HepG2 (cell line): Measurements from ENCODE around the gene HLA-DPB1. TPM values are rescaled to one million over a fixed set of nuclear protein-coding genes. Genes with fewer than 3 reads are reported as not detected.

Experiments
- ATAC-seq: fragments of 200-7000 bp; cut with Tn5 transposase; 3 replicates; pipeline ENCODE4 v1.9.1; 2020; ENCODE audit warnings: mild to moderate bottlenecking, moderate library complexity
- BruUV-seq: library from RNA; stranded (reverse); fragments of 400-500 nt; replicated peaks from 2 replicates; lab custom pipeline; 2021; lab: Mats Ljungman, UMichigan
- CTCF ChIA-PET: fragments of 300-600 bp; formaldehyde crosslinking; extraction: SDS; loops from one replicate; lab custom pipeline; 2021; ENCODE audit warnings: low total read pairs, inconsistent platforms, low intra/inter-chr PET ratio; lab: Yijun Ruan, JAX
- POLR2A ChIA-PET: fragments of 350-600 bp; sonication (Branson Sonifier 250); formaldehyde crosslinking; loops from one replicate; lab custom pipeline; 2020; ENCODE audit warnings: antibody characterized with exemption, inconsistent platforms; lab: Yijun Ruan, JAX
- DNase-seq: peaks from one replicate; pipeline ENCODE4 v3.0.0-alpha.2; 2015; ENCODE audit warnings: low spot score
- FAIRE-seq: peaks from 3 replicates; lab custom pipeline; 2011; peaks lifted over from hg19 to GRCh38; lab: Jason Lieb, UNC
- H2AFZ ChIP-seq: one replicate; pipeline ENCODE4 v1.6.1; 2011; ENCODE audit warnings: low read length, inconsistent platforms
- H3K27ac ChIP-seq: fragments of 300-600 bp; 3 replicates; pipeline ENCODE4 v1.8.0; 2011; ENCODE audit warnings: mixed run types, mild to moderate bottlenecking, mixed read lengths, low read length, inconsistent platforms; ENCODE audit not compliant: insufficient read depth; ENCODE audit errors: extremely low read length
- H3K27me3 ChIP-seq, 2 experiments: fragments of 200-600 bp in 1 of 2; 2 replicates in 1 of 2; 3 replicates in 1 of 2; pipeline versions ENCODE4 v1.6.0 to v1.8.0; 2011; ENCODE audit warnings: low read length in 2 of 2, mild to moderate bottlenecking in 2 of 2, moderate library complexity in 2 of 2, inconsistent platforms in 1 of 2; ENCODE audit not compliant: insufficient read depth in 2 of 2, control insufficient read depth in 1 of 2
- H3K36me3 ChIP-seq, 2 experiments: fragments of 200-600 bp in 1 of 2; replicated peaks in 1 of 2; 2 replicates in 1 of 2; 3 replicates in 1 of 2; pipeline versions ENCODE4 v1.5.1 to v1.8.0; 2011; ENCODE audit warnings: low read length in 2 of 2, inconsistent platforms in 1 of 2; ENCODE audit not compliant: insufficient read depth in 2 of 2, control insufficient read depth in 1 of 2
- H3K4me1 ChIP-seq: 2 replicates; pipeline ENCODE4 v1.5.1; 2012; ENCODE audit warnings: low read length, inconsistent platforms; ENCODE audit not compliant: insufficient read depth
- H3K4me2 ChIP-seq: 2 replicates; pipeline ENCODE4 v1.6.0; 2011; ENCODE audit warnings: low read depth, low read length, inconsistent platforms
- H3K4me3 ChIP-seq, 3 experiments: fragments of 200-600 bp in 1 of 3; sonication (generic), shearing (Covaris generic) in 1 of 3; replicated peaks in 1 of 3; 2 replicates each; pipeline ENCODE4 v1.5.1; 2011 to 2016; ENCODE audit warnings: low read length in 3 of 3, inconsistent platforms in 2 of 3, low read depth in 2 of 3, mild to moderate bottlenecking in 2 of 3, control low read depth in 1 of 3, mixed read lengths in 1 of 3; ENCODE audit not compliant: insufficient read depth in 1 of 3
- H3K79me2 ChIP-seq: one replicate; pipeline ENCODE4 v1.6.1; 2011; ENCODE audit warnings: low read length, inconsistent platforms; ENCODE audit not compliant: insufficient read depth
- H3K9ac ChIP-seq: 2 replicates; pipeline ENCODE4 v1.6.0; 2011; ENCODE audit warnings: mild to moderate bottlenecking, low read depth, low read length, inconsistent platforms; ENCODE audit not compliant: insufficient read depth
- H3K9me3 ChIP-seq: 2 replicates; pipeline ENCODE4 v1.5.1; 2012; ENCODE audit warnings: mild to moderate bottlenecking, low read length
- H4K20me1 ChIP-seq: 2 replicates; pipeline ENCODE4 v1.6.0; 2011; ENCODE audit warnings: inconsistent platforms, mild to moderate bottlenecking, low read length, moderate library complexity; ENCODE audit not compliant: insufficient read depth
- EP300 ChIP-seq, 3 experiments: sonication (generic) in 1 of 3; formaldehyde crosslinking in 1 of 3; IDR thresholded peaks; 2 replicates each; pipeline versions ENCODE4 v1.5.1 to v1.6.1; 2011 to 2020; ENCODE audit warnings: low read depth in 2 of 3, low read length in 2 of 3, borderline replicate concordance in 1 of 3, improper control_type of control experiment in 1 of 3, mild to moderate bottlenecking in 1 of 3, missing genetic modification reagents in 1 of 3, moderate library complexity in 1 of 3
- KDM4B ChIP-seq: sonication (generic); formaldehyde crosslinking; IDR thresholded peaks from 2 replicates; pipeline ENCODE4 v1.4.0; 2020; ENCODE audit warnings: missing genetic modification reagents
- RAD21 ChIP-seq: fragments of 450-650 bp; formaldehyde crosslinking; IDR thresholded peaks from 2 replicates; pipeline ENCODE4 v1.5.0; 2020; ENCODE audit warnings: mild to moderate bottlenecking
- RFXAP ChIP-seq: sonication (generic); formaldehyde crosslinking; IDR thresholded peaks from 2 replicates; pipeline ENCODE4 v1.4.0; 2020; ENCODE audit warnings: missing genetic modification reagents, borderline replicate concordance
- SMC3 ChIP-seq: IDR thresholded peaks from 2 replicates; pipeline ENCODE4 v1.6.1; 2011; ENCODE audit warnings: low read length, improper control_type of control experiment
- SRSF4 ChIP-seq: fragments of 200-400 bp; formaldehyde crosslinking; IDR thresholded peaks from one replicate; pipeline ENCODE4 v1.6.1; 2018; ENCODE audit warnings: mild to moderate bottlenecking, low read depth, low read length, moderate library complexity; ENCODE audit not compliant: poor library complexity, severe bottlenecking
- ZMAT3 ChIP-seq: sonication (generic); formaldehyde crosslinking; conservative IDR thresholded peaks from 2 replicates; pipeline ENCODE4 v1.7.0; 2021; ENCODE audit warnings: missing genetic modification reagents
- ZNF331 ChIP-seq: sonication (generic); formaldehyde crosslinking; IDR thresholded peaks from 2 replicates; pipeline ENCODE4 v1.4.0; 2020; ENCODE audit warnings: missing genetic modification reagents
- ZNF557 ChIP-seq: sonication (generic); formaldehyde crosslinking; IDR thresholded peaks from 2 replicates; pipeline ENCODE4 v1.4.0; 2020; ENCODE audit warnings: missing genetic modification reagents
- WGBS: methylation state at CpG from one replicate; pipeline ENCODE4 v1.1.6; 2017; ENCODE audit warnings: low lambda C conversion rate; 5-methylcytosine and 5-hydroxymethylcytosine counted together
- in situ Hi-C: cut with HindIII; loops from 2 replicates; pipeline ENCODE4 v1.10.0; 2017; ENCODE audit warnings: low pct_unique_long_range_greater_than_20kb; ENCODE audit not compliant: extremely low pct_ligation_motif_present
- intact Hi-C: fragments of 100-400 bp; cut with micrococcal nuclease; formaldehyde crosslinking; loops from one replicate; pipeline ENCODE4 v1.10.0; 2022; ENCODE audit not compliant: unreplicated experiment
- polyA plus RNA-seq, 8 experiments: library from polyadenylated mRNA; depleted of rRNA in 3 of 8; stranded (reverse) in 7 of 8; unstranded in 1 of 8; fragments of >200 nt; fragmentation: Illumina TruSeq in 4 of 8; extraction: Trizol in 4 of 8; gene quantifications; 2 replicates each; pipeline versions ENCODE4 v1.2.1 to v1.2.3, GENCODE V29; 2011 to 2016; ENCODE audit warnings: low read depth in 4 of 8, missing spikeins in 1 of 8, mixed read lengths in 1 of 8; ENCODE audit not compliant: insufficient read depth in 1 of 8
- total RNA-seq, 5 experiments: library from RNA; depleted of rRNA; stranded (reverse); fragments of >200 nt; fragmentation: Illumina TruSeq; extraction: Trizol; gene quantifications; 2 replicates each; pipeline ENCODE4 v1.2.3, GENCODE V29; 2016; ENCODE audit warnings: low read depth in 1 of 5
- TF ChIP-seq, protein P1 (sequence below), 2 experiments: sonication (generic) in 1 of 2; formaldehyde crosslinking in 1 of 2; IDR thresholded peaks; 2 replicates each; pipeline versions ENCODE4 v1.4.0 to v1.6.1; 2016 to 2020; ENCODE audit warnings: borderline replicate concordance in 1 of 2, low read depth in 1 of 2, mild to moderate bottlenecking in 1 of 2, missing genetic modification reagents in 1 of 2
- TF ChIP-seq, protein P2 (sequence below): sonication (generic); formaldehyde crosslinking; IDR thresholded peaks from 2 replicates; pipeline ENCODE4 v1.4.0; 2020; ENCODE audit warnings: mild to moderate bottlenecking, missing genetic modification reagents

Gene HLA-DPB1
- total and polyA plus RNA-seq, 2 of the 13 experiments (the other 11 are each of a cell fraction or from before 2014, with no cell fraction given) = not detected

DNA sequence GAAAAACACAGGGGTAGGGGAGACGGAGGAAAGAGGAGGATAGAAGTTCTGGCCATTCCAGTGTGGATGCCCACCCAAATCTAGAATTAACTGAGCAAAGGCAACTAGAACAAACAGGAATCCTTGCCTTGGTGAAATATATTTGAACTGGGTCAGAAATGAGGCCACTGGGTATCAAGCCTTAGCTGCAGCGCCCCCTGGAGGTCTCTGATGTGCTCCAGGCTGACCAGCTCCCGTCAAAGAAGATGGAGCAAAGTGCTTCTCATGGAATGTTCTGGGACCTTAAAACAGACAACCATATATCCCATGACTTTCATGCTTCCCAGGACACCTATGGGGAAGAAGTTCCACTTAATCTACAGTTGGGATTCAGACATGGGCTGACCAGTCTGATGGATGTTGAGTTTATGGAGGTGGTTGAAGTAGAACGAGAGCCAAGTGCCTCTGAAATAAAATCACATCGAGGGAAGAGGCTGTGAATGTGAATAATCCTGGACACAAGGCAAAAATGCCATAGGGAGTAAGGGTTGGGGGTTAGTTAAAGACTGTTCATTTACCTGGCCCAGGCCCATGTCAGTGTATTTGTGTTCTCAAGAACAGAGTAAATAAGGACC, 50.4 kb downstream of the HLA-DPB1 start:
- intact Hi-C loops = no loop called here
- 0 out of 2 replicates have a peak, but pooled peaks have one; percentile 43 for TF ChIP-seq ZNF331
- no peak for TF ChIP-seq SRSF4
- TF ChIP-seq EP300 (IDR thresholded peaks at IDR 0.05; ENCODE audit: low read depth in 2 of 2, low read length in 2 of 2) = no peak
- no peak for TF ChIP-seq EP300 (CRISPR knock-in tag; IDR thresholded peaks at IDR 0.05; ENCODE audit: borderline replicate concordance)
- no peak for TF ChIP-seq RFXAP (CRISPR knock-in tag)
- TF ChIP-seq, protein P1, sequence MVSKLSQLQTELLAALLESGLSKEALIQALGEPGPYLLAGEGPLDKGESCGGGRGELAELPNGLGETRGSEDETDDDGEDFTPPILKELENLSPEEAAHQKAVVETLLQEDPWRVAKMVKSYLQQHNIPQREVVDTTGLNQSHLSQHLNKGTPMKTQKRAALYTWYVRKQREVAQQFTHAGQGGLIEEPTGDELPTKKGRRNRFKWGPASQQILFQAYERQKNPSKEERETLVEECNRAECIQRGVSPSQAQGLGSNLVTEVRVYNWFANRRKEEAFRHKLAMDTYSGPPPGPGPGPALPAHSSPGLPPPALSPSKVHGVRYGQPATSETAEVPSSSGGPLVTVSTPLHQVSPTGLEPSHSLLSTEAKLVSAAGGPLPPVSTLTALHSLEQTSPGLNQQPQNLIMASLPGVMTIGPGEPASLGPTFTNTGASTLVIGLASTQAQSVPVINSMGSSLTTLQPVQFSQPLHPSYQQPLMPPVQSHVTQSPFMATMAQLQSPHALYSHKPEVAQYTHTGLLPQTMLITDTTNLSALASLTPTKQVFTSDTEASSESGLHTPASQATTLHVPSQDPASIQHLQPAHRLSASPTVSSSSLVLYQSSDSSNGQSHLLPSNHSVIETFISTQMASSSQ (IDR thresholded peaks at IDR 0.05; ENCODE audit: low read depth) = no peak
- TF ChIP-seq, protein P1 (CRISPR knock-in tag; IDR thresholded peaks at IDR 0.05; ENCODE audit: borderline replicate concordance) = no peak
- TF ChIP-seq RAD21 (CRISPR knock-in tag) = 0 out of 2 replicates have a peak, but pooled peaks have one; percentile 22
- TF ChIP-seq, protein P2, sequence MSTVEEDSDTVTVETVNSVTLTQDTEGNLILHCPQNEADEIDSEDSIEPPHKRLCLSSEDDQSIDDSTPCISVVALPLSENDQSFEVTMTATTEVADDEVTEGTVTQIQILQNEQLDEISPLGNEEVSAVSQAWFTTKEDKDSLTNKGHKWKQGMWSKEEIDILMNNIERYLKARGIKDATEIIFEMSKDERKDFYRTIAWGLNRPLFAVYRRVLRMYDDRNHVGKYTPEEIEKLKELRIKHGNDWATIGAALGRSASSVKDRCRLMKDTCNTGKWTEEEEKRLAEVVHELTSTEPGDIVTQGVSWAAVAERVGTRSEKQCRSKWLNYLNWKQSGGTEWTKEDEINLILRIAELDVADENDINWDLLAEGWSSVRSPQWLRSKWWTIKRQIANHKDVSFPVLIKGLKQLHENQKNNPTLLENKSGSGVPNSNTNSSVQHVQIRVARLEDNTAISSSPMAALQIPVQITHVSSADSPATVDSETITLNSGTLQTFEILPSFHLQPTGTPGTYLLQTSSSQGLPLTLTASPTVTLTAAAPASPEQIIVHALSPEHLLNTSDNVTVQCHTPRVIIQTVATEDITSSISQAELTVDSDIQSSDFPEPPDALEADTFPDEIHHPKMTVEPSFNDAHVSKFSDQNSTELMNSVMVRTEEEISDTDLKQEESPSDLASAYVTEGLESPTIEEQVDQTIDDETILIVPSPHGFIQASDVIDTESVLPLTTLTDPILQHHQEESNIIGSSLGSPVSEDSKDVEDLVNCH (CRISPR knock-in tag) = no peak
- TF ChIP-seq ZMAT3 = no peak
- no peak for TF ChIP-seq KDM4B (CRISPR knock-in tag)
- no peak for TF ChIP-seq ZNF557
- TF ChIP-seq SMC3 = peak; percentile 23; the same call in 1 of the 2 replicates

More for the DNA sequence above, 50.4 kb downstream of the HLA-DPB1 start:
- POLR2A ChIA-PET = no interaction called here
- no peak overlapping the region for H3K4me3 ChIP-seq
- peaks cover 34% of the 10 kb centered on the region for H3K4me1 ChIP-seq
- peak; percentile 50 for DNase-seq
- H3K9ac ChIP-seq = no peak overlapping the region
- H3K27ac ChIP-seq = no peak overlapping the region
- no peaks in the 10 kb centered on the region for H4K20me1 ChIP-seq
- H3K4me2 ChIP-seq = no peak overlapping the region
- ATAC-seq = peak; percentile 77
- 34% methylated on average over 5 of the region's 5 CpGs for WGBS
- H3K79me2 ChIP-seq = no peaks in the 10 kb centered on the region
- in situ Hi-C loops = no loop called here
- BruUV-seq = no TSS peak
- H3K36me3 ChIP-seq = no peaks in the 10 kb centered on the region
- peaks cover 12% of the 10 kb centered on the region for H3K9me3 ChIP-seq
- CTCF ChIA-PET = no interaction called here
- no peak for FAIRE-seq
- no peaks in the 10 kb centered on the region; a peak in 1 of 5 replicates for H3K27me3 ChIP-seq
- no peak overlapping the region for H2AFZ ChIP-seq
